Mammary epithelial cell (primary cell): ENCODE data around the gene LRRFIP1.
"Not testable (repeated sequence)": the region's sequence is repeated elsewhere in the genome, so short reads cannot be mapped to it uniquely, and the experiment has no call there.

Experiments
- EZH2 ChIP-seq: IDR thresholded peaks from 2 replicates; pipeline ENCODE4 v1.6.1; 2012; ENCODE audit warnings: low read length, inconsistent platforms, borderline replicate concordance
- TF ChIP-seq, protein P1 (sequence below), 2 donors: IDR thresholded peaks in 1 of 2; conservative IDR thresholded peaks in 1 of 2; 2 replicates each; pipeline ENCODE4 v1.5.1; 2011 to 2012; ENCODE audit warnings: inconsistent platforms in 2 of 2, low read length in 2 of 2, mild to moderate bottlenecking in 2 of 2, control low read depth in 1 of 2, low read depth in 1 of 2; ENCODE audit not compliant: insufficient read depth in 1 of 2; ENCODE audit errors: extremely low read depth in 1 of 2

DNA sequence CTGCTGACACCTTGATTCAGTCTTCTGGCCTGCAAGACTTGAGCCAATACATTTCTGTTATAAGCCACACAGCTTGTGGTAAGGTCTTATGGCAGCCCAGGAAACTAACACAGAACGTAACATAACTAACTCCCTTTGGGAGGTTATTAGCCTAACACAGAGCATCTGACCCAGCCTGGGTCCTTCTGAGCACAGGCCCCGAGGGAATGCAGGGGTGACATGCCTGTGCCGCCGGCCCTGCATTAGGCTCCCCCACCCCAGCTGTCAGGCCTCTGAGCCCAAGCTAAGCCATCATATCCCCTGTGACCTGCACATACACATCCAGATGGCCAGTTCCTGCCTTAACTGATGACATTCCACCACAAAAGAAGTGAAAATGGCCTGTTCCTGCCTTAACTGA is 20.9 kb upstream of the LRRFIP1 start:
- TF ChIP-seq, protein P1, sequence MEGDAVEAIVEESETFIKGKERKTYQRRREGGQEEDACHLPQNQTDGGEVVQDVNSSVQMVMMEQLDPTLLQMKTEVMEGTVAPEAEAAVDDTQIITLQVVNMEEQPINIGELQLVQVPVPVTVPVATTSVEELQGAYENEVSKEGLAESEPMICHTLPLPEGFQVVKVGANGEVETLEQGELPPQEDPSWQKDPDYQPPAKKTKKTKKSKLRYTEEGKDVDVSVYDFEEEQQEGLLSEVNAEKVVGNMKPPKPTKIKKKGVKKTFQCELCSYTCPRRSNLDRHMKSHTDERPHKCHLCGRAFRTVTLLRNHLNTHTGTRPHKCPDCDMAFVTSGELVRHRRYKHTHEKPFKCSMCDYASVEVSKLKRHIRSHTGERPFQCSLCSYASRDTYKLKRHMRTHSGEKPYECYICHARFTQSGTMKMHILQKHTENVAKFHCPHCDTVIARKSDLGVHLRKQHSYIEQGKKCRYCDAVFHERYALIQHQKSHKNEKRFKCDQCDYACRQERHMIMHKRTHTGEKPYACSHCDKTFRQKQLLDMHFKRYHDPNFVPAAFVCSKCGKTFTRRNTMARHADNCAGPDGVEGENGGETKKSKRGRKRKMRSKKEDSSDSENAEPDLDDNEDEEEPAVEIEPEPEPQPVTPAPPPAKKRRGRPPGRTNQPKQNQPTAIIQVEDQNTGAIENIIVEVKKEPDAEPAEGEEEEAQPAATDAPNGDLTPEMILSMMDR (conservative IDR thresholded peaks at IDR 0.05 in 1 of 2, IDR thresholded peaks at IDR 0.05 in 1 of 2; ENCODE audit: extremely low read depth in 1 of 2, insufficient read depth in 1 of 2, low read depth in 1 of 2, low read length in 2 of 2): not testable (repeated sequence)
- not testable (repeated sequence) for TF ChIP-seq EZH2
